8988T (cell line): Measurements from ENCODE around the gene TSPAN18.
A peak's percentile ranks its signal among the peaks of the same experiment; 100 is the strongest.

Source experiments
- DNase-seq: peaks from one replicate; pipeline ENCODE4 v3.0.0; 2011

TSPAN18 gene

DNA sequence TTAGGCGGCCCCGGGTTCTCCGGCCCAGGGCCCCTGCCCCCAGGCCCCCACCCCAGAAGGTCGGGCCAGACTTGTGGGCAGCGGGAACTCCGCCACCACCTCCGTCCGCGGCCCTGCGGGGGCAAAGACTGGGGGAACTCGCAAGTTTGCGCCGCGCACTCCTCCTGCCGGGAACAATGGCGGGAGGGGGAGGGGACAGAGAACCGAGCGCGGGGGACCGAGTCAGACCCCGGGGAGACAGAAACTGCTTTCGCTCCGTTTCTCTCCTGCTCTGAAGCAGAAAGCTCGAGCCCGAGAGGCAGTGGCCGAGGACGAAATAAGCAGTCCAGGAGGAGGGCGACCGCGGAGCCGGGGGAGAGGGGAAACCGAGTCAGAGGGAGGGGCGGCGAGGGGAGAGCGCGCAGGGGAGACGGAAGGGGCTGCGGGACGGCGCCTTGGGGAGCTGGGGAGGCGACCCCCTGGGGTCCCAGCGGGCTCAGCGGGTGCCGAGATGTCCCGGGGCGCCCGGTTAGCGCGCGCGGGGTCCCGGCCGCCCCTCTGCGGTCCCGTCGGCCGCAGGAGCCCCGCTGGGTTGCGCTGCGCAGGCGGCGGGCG, 223.4 kb downstream of the TSPAN18 start:
- peak; percentile 50 for DNase-seq

DNA sequence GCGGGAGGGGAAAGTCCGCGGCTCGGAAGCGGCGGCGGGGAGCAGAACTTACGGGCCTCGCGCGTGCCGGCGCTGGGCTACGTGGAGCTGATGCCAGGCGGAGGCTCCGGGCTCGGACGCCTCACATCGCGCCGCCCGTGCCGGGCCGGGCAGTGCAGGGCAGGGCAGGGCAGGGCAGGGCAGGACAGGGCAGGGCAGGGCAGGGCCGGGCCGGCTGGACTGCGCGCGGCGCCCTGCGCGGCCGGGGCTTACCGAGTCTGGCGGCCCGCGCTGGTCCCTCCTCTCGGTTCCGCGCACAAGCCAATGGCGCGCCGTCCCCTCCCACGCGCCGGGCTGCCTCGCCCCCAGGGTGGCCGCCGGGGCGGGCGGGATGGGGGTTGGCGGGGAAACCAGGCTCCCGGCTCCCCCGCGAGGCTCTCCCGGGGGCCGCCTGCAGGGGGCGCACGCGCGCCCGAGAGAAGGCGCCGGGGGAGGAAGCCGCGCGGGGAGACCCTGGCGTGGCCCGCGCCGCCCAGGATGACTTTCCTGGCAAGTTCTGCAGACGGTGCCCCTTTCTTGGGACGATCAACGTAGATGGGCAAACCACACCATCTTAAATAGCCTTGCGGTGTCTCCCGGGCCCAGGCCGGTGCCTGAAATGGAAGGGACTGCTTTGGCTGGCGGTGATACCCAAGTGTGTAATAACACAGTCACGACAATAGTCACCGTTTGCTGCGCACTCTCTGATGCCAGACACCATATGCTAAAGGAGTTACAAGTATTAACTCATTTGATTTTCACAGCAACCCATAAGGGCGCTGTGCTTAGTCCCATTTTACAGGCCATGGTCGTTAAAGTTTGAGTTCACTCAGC, 224.1 kb downstream of the TSPAN18 start, which contains the start of gene TP53I11:
TSS of gene TP53I11 (minus strand) at position 259 of the 852 bp plus-strand sequence. CDS start 12,548 bp downstream, outside the sequence.
- DNase-seq = peak; percentile 93

DNA sequence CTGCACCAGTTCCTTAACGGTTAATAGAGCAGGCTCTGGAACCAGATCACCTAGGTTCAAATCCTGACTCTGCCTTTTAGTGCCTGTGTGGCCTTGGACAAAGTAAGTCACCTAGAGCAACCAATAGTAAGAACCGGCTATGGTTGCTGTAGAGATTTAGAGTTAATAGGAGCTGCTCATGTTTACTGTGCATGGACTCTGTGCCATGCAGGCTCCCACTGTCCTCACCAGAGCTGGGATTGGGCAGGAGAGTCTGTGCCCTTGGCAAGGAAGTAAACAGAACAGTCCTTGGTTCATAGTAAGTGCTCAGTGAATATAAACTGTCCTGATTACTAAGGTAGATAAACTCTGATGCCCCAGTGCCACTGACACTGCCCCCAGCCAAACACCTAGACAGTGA, 225.3 kb downstream of the TSPAN18 start:
- no peak for DNase-seq

DNA sequence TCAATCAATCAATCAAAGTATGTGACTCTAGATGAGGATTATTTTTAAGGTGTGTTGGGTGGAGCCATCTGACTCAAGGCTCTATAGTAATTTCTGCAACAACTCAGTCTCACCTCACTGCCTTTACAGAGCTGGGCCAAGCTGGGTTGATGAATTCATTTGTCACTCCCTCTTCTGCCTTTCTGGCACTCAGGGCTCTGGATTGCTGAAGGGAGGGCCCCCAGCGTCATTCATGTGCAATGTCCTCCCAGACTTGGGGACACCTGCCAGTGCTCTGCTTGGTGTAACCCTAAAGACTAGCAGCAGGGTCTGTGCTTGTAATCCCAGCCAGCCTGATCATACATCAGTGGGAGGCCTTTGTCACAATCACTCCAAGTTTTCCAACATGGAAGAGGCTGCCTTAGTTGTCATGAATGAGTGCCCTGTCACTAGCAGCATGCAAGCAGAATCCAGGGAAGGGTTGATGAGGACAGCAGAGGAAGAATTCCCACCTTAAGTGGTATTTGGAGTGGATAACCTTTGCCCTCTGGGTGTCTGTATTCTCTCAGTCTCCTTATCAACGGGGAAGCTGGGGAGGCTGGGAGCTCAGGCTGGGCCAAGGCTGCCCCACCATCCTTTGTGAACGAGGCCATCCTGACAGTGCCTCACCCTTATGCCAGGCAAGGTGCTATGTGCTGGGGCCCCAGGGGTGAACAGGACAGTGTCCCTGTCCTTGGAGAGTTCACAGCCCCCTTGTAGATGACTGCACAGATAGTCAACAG, 225.9 kb downstream of the TSPAN18 start:
- no peak for DNase-seq

DNA sequence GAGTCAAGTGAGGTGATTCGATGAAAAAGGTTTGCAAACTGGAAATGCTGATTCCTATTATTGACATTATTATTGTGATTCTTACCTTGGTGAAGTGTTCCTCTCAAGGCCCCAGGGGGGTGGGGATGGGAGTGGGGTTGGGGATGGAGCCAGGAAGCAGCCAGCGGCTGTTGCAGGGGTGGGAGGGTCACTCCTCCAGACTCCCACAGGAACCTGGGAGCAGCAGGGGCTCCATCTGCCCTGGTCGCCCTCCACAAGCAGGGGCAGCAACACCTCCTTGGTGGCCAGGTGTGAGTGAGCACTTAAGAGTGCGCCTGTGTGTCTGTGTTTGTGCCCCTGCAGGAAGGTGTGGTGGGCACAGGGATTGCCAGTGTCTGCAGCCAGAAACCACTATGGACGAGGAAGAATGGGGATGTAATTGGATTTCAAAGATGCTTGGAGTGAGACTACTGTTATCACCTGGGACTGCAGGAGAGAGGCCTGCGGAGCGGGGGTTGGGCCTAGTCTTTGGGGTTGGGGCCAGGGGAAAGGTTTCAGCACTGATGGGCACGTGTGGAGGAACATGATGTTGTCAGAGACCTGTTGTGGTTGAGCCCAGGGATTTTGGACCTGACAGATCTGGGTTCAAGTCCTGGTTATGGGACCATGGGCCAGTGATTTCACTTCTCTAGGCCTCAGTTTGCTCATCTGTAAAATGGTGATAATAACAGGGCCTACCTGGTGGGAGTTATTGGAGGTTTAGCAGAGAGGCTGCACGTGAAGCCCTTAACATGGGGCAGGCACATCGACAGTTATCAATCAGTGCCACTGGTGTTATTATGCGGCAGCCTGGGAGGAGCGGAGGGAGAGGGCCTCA, 227.5 kb downstream of the TSPAN18 start:
- DNase-seq = no peak

DNA sequence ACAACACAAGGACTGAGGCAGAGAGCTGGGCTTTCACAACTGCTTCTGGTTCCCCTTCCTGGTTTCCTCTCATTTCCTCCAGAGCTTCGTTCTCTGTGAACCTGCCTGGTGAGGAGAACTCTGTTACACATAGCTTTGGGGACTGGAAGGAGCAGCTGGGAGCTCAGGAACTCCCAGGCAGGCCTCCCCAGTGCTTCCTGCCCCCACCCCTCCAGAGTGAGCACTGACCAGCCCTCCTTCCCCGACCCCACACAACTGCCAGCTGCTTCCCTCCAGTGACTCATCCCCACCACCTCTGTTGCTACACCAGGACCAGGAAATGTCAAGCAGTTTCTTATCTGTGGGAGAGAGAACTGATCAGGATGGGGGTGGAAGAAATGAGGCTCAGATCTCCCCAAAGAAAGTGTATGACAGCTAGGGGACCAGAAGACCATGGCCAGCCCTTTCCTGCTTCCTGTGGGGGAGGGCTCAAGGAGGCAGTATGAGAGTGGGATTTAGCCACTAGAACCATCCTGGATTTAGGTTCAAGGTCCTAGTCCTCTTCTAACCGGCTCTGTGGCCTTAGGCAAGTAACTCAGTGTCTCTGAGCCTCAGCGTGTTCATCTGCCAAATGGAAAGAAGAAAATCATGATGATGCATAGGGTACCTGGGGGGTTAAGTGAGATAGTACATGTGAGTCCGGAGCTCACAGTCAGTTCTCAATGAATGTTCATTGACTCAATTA, 228.4 kb downstream of the TSPAN18 start:
- peak; percentile 67 for DNase-seq

DNA sequence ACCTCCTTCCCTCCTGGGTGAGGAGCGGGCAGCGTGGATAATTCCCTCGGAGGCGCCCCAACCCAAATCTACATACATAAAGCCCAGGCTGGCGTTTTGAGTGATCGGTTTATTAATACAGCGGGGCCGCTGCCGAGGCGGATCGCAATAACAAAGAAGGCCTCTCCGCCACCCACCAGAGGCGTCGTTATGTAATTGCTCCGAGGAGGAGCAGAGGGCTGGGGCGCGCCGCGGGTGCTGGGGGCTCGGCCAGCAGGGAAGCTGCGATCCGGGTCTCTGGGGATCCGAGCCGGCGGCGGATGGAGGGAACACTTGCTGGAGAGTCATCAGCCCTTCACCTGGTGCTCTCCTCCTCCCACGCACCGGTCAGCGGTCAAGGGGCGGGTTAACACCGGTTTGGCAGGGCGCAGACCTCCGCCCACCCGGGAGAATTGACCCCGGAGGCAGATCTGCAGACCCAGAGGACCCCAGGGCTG, 230.3 kb downstream of the TSPAN18 start:
- DNase-seq = no peak

DNA sequence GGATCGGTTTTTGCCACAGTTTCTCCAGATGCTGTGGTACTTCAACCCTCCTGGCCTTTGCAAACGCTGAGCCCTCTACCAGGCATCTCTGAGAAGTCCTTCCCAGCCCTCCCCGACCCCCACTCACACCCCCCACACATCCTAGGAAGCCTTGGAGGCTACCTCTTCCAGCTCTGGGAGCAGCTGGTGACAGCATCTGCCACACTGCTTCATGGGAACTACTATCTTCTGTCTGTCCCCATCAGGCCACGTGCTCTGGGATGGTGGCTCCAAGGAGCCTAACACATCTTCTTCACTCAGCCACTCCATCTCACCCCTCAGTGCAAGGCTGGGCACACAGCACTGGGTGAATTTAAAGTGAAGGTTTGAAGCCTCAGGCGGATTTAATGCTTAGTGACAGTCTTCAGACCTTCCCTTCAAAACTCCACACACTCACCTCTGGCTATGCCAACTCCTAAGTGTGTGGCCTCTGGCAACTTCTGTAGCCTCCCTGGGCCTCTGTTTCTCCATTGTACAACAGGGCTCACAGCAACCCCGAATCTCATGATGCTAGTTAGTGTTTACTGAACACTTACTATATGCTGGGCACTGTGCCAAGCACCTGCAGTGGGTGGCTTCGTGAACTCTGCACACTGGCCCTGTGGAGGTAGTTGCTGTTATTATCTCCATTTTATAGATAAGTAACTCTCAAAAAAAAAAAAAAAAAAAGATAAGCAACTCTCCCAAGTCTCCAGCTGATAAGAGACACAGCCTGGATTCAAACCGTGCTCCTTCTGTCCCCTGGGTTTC, 231.2 kb downstream of the TSPAN18 start:
- no peak for DNase-seq

DNA sequence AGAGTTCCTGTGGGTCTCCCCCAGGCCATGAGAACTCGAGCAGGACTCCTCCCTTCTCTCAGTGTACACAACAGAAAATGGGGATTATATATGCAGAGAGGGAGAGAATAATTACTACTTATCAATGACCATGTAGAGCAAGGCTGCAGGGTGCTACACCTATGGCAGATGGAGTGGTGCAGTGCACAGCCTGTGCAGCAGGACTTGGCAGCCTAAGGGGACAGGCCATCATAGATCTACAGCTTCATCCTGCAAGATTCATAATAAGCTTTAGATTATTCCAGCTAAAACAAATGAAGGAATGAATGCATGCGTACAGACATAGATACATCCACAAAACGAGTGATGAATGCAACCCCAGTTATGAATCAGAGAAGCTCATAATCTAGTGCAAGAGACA, 232.3 kb downstream of the TSPAN18 start:
- no peak for DNase-seq

DNA sequence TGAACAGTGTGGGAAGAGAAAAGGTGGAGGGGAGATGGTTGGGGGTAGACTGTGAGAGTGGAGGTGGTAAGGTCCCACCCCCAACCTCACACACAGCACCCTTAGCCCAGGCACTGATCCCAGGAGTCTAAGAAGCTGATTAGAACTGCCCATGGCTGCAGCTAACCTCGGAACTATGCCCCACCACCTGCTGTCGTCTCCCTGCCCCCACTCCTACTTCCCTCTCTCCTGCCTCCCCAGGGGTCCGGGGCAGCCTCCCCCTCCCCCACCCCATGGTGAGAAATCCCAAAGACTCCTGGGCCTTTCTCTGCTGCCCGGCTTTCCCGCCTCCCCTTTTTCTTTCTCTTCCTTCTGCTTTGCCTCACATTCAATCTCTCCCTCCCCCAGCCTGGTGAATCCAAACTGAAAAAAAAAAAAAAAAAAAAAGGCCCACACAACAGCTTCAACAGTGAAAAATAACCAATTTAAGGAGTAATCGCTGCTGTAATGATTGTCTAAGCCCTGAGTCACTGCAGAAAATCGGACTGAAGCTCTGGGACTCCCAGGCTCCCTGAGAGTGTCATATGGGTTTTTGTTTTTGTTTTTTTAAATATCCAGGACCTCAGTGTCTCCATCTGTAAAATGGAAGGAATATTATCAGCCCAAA, 233.6 kb downstream of the TSPAN18 start:
- no peak for DNase-seq

DNA sequence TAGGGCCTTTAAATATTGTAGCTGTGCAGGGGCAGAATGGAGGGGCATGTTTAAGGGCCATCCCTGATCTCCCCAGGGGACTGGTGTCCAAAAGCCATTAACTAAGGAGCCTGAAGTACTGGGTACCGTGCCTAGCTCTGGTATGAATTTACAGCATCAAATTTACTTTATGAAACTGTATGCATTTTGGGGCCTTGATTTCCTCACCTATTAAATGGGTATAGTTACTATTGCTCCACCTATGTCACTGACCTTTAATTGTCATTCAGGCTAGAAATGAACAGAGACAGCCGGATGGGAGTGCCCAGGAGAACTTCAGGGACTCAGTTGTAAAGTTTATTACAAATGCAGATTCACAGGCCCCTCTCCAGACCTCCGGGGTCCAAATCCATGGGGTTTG, 235.7 kb downstream of the TSPAN18 start:
- DNase-seq = no peak

DNA sequence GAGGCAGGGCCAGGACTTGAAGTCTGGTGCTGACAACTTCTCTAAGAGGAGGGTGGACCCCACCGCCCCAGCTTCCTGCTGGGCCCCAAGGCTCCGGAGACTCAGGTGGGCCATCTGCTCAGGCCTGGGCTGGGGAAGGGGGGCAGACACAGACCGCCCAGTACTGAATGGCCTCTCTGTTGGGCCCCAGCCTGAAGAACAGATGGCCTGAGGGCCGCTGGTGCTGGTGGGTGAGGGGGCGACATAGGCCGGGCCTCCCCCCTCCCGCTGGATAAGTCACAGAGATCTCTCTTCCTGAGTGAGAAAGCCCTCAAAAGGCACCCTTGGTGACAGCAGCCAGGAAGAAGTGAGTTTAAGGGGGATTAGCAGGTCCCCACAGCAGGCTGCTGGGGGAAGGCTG, 236.4 kb downstream of the TSPAN18 start:
- no peak for DNase-seq

DNA sequence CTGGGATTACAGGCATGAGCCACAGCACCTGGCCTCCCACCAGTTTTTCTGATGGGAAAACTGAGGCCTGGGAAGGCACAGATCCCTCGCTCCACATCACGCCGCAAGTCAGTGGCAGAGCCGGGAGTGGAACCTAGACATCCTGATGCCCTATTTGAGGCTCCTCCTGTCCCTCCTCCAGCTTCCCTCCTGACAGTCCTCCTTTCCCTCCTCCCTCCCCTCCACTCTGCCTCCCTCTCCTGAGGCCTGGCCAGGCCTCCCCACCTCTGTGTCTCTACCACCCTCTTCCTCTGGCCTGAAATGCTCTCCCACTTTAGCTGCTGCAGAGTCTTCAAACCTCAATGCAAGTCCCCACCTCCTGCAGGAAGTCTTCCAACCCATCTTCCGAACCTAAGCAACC, 237.2 kb downstream of the TSPAN18 start:
- no peak for DNase-seq

DNA sequence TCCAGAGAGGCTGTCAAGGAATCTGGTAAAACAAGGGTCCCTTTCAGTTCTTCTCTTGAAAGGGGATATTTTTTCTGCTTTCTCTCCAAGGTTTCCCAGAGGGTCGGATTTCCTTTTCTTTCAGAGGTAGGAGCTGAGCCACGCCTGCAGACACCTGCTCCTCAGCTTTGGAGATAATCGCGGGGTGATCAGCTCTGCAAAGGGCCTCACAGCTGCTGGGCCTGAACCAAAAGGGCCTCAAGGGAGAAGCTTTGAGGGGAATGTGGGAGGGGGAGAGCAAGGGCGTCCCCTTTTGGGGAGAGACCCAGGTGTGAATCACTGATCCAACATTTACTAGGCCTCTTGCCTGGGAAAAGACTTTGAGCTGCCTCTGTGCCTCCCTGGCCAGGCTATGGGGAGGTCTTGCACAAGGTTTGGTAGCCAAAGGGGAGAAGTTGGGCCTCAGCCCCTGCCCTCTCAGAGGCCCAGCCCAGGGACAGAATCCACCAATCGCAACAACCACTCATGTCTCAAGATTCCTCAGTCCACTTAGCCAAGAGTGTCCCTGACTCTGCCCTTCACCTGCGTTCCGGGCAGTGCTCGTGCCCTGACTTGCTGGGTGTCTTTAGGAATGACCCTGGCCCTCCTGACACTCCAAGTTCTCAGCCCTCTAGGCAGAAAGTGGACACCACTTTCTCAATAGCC, 237.9 kb downstream of the TSPAN18 start:
- no peak for DNase-seq

DNA sequence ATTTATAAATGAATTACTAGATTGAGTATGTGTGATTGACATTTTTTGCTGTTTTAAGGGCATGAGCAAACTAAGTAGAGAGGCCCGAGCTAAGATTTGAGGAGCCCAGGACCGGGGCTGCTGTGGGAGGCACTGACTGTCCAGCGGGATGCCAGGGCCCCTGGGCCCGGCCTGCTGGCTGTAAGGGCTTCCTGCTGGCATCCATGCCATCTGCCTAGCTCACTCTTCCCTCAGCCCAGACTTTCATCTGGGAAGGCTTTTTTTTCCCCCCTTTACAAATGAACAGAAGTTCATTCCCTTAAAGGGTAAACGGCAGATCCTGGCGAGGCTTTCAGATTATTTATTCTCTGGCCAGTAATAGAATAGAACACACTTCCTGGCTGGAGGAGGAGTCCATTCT, 239.9 kb downstream of the TSPAN18 start:
- no peak for DNase-seq

DNA sequence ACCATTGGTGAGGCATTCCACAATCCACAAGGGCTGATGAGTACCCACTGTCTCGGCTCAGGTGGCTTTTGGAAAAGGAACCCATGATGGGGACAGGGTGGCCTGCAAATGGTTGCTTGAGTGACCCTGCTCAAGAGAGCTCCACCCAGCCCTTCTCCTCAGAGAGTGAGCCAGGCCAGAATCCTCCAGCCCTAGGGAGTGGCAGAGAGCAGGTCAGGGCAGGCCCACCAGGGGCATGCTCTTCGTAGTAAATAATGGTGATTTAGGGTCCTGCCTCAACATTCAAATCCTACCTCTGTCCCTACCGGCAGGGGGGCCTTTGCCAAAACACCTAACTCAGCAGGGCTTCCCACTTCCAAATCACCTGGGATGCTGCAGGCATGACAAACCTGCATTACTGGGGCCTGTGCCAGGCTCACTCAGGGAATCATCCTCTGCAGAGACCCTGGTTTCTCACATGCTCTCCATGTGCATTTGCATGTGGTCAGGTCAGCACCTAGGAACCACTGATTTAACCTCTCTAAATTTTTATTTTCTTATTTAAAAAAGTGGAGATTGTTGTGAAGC, 241.3 kb downstream of the TSPAN18 start:
- no peak for DNase-seq

DNA sequence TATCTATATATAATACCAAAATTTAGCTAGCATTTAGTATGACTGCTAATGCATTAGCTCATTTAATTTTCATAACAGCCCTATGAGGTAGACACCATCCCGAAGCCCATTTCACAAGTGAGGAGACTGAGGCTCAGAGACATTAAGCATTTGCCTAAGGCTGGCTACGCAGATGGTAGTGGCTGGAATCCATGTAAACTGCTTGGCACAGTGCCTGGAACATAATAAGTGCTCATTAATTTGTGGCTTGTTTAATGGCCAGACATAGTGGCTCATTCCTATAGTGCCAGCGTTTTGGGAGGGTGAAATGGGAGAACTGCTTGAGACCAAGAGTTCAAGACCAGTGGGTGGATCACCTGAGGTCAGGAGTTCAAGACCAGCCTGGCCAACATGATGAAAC, 241.7 kb downstream of the TSPAN18 start:
- no peak for DNase-seq

DNA sequence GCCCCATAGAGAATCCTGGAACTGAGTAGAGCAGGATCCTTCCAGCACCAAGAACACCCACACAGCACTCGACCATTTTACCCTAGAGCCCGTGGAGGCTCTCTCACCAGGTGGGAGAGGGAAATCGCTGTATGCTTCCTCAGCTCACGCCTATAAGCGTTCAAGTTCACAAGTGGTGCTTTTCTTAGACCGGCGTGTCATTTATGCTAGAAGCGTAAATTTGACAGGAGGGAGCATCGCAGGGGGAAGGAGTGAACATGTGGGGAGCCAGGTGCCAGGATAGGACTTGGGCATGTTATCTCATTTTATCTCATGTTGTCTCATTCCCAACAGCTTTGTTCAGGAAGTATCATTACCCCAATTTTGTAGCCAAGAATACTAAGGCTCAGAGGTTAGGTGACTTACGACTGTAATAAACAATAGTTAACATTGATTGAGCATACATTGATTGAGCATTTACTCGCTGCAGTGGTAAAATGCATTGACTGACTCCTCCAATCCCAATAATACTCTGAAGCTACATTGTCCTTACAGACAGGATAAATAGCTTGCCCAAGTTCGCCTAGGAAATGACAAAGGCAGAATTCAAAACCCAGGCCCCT, 243.0 kb downstream of the TSPAN18 start:
- no peak for DNase-seq

DNA sequence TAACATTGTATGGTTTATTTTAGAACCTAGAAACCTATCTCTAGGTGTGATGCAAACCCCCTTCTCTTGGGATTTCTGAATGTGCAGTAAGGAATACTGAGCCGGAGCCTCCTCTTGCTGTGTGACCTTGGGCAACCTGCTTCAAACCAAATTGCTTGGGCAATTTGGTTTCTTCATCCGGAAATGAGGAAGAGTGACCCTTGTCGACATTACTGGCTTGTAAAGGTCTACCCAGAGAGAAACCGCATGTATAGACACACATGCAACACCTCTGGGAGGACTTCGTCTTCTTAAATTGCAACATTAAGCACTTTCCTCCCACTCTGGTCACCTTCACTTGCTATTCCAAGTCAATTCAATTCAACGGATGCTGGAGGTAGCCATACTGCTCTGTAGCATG, 243.5 kb downstream of the TSPAN18 start:
- no peak for DNase-seq
